ENCODE data around the gene LIPC.

- TF ChIP-seq CTCF (conservative IDR thresholded peaks at IDR 0.05; ENCODE audit: low read depth in 2 of 2) (no peak), ETS1 (IDR thresholded peaks at IDR 0.05) (no peak), POLR2AphosphoS5 (IDR thresholded peaks at IDR 0.05; ENCODE audit: low read depth) (no peak), REST (IDR thresholded peaks at IDR 0.05; ENCODE audit: unreplicated experiment) (no peak), NANOG (IDR thresholded peaks at IDR 0.05; ENCODE audit: borderline replicate concordance) (no peak), STAT1 (IDR thresholded peaks at IDR 0.05; ENCODE audit: unreplicated experiment) (no peak), EZH2 (IDR thresholded peaks at IDR 0.05; ENCODE audit: low read depth, unreplicated experiment) (no peak), EZH2phosphoT487 (IDR thresholded peaks at IDR 0.05; ENCODE audit: unreplicated experiment) (no peak), CREB1 (CRISPR knock-in tag; IDR thresholded peaks at IDR 0.05; ENCODE audit: low read depth) (no peak), JUNB (IDR thresholded peaks at IDR 0.05; ENCODE audit: unreplicated experiment) (no peak)
These were observed 38.5 kb upstream of the LIPC start for GRCh38 chr15:58393241-58393662.
